Mesenchymal stem cell (in vitro differentiated cells and primary cell): ENCODE results near the gene COASY.

Source experiments
- DNase-seq: peaks from one replicate; pipeline ENCODE4 v3.0.0-alpha.2; 2013
- H2AFZ ChIP-seq: one replicate; pipeline ENCODE4 v1.6.1; 2013; ENCODE audit warnings: low read depth, mild to moderate bottlenecking, control low read depth, inconsistent platforms, low read length, moderate library complexity
- H2AK5ac ChIP-seq: 2 replicates; pipeline ENCODE4 v1.6.1; 2013; ENCODE audit warnings: low read length, moderate library complexity, mild to moderate bottlenecking, inconsistent platforms; ENCODE audit not compliant: severe bottlenecking
- H2BK120ac ChIP-seq: one replicate; pipeline ENCODE4 v1.6.1; 2013; ENCODE audit warnings: low read depth, mild to moderate bottlenecking, inconsistent platforms, low read length, moderate library complexity
- H2BK12ac ChIP-seq, 2 experiments: one replicate each; pipeline ENCODE4 v1.6.1; 2013; ENCODE audit warnings: inconsistent platforms in 2 of 2, low read length in 2 of 2, mild to moderate bottlenecking in 2 of 2, moderate library complexity in 2 of 2, control low read depth in 1 of 2
- H2BK15ac ChIP-seq: one replicate; pipeline ENCODE4 v1.6.1; 2013; ENCODE audit warnings: mild to moderate bottlenecking, low read depth, inconsistent platforms; ENCODE audit not compliant: poor library complexity, severe bottlenecking
- H2BK5ac ChIP-seq: 2 replicates; pipeline ENCODE4 v1.6.1; 2013; ENCODE audit warnings: low read depth, mild to moderate bottlenecking, low read length, control low read depth, inconsistent platforms; ENCODE audit not compliant: poor library complexity, severe bottlenecking
- H3K14ac ChIP-seq, 2 experiments: one replicate each; pipeline ENCODE4 v1.6.1; 2013; ENCODE audit warnings: inconsistent platforms in 2 of 2, low read length in 2 of 2, control low read depth in 1 of 2, mild to moderate bottlenecking in 1 of 2, moderate library complexity in 1 of 2
- H3K18ac ChIP-seq, 2 experiments: one replicate each; pipeline ENCODE4 v1.6.1; 2013; ENCODE audit warnings: inconsistent platforms in 2 of 2, low read length in 2 of 2, control low read depth in 1 of 2, low read depth in 1 of 2, mild to moderate bottlenecking in 1 of 2
- H3K23ac ChIP-seq, 2 experiments: one replicate each; pipeline ENCODE4 v1.6.1; 2013; ENCODE audit warnings: inconsistent platforms in 2 of 2, low read length in 2 of 2, mild to moderate bottlenecking in 2 of 2, moderate library complexity in 2 of 2, control low read depth in 1 of 2
- H3K27ac ChIP-seq: 2 replicates; pipeline ENCODE4 v1.5.1; 2013; ENCODE audit warnings: mild to moderate bottlenecking, moderate library complexity, low read length, control low read depth, inconsistent platforms; ENCODE audit not compliant: poor library complexity, severe bottlenecking
- H3K27me3 ChIP-seq, 2 experiments: 2 replicates each; pipeline versions ENCODE4 v1.6.1 to v1.7.0; 2013; ENCODE audit warnings: low read length in 2 of 2, mild to moderate bottlenecking in 2 of 2, moderate library complexity in 2 of 2, control low read depth in 1 of 2, inconsistent platforms in 1 of 2; ENCODE audit not compliant: control insufficient read depth in 1 of 2, insufficient read depth in 1 of 2
- H3K36me3 ChIP-seq, 2 experiments: 2 replicates each; pipeline versions ENCODE4 v1.6.1 to v1.7.0; 2013; ENCODE audit warnings: low read length in 2 of 2, control low read depth in 1 of 2, inconsistent platforms in 1 of 2, low read depth in 1 of 2, mild to moderate bottlenecking in 1 of 2; ENCODE audit not compliant: insufficient read depth in 2 of 2, control insufficient read depth in 1 of 2
- H3K4ac ChIP-seq, 2 experiments: one replicate each; pipeline ENCODE4 v1.6.1; 2013; ENCODE audit warnings: inconsistent platforms in 2 of 2, low read length in 2 of 2, mild to moderate bottlenecking in 2 of 2, moderate library complexity in 2 of 2, control low read depth in 1 of 2, low read depth in 1 of 2
- H3K4me1 ChIP-seq: 2 replicates; pipeline ENCODE4 v1.6.1; 2013; ENCODE audit warnings: low read depth, low read length, control low read depth; ENCODE audit not compliant: control insufficient read depth, insufficient read depth
- H3K4me2 ChIP-seq: 2 replicates; pipeline ENCODE4 v1.6.1; 2013; ENCODE audit warnings: low read length, mild to moderate bottlenecking, inconsistent platforms; ENCODE audit not compliant: poor library complexity, severe bottlenecking
- H3K4me3 ChIP-seq, 2 experiments: 2 replicates each; pipeline versions ENCODE4 v1.5.1 to v1.7.0; 2013; ENCODE audit warnings: low read length in 2 of 2, mild to moderate bottlenecking in 2 of 2, control low read depth in 1 of 2, low read depth in 1 of 2; ENCODE audit not compliant: insufficient read depth in 1 of 2
- H3K79me1 ChIP-seq: replicated peaks from 2 replicates; pipeline ENCODE4 v1.6.1; 2013; ENCODE audit warnings: mild to moderate bottlenecking, control low read depth, low read length, inconsistent platforms; ENCODE audit not compliant: poor library complexity, severe bottlenecking
- H3K9ac ChIP-seq: 2 replicates; pipeline ENCODE4 v1.7.0; 2013; ENCODE audit warnings: mild to moderate bottlenecking, low read length, moderate library complexity
- H3K9me3 ChIP-seq: 2 replicates; pipeline ENCODE4 v1.7.0; 2013; ENCODE audit warnings: mild to moderate bottlenecking, low read length; ENCODE audit not compliant: control insufficient read depth
- H4K8ac ChIP-seq: one replicate; pipeline ENCODE4 v1.6.1; 2013; ENCODE audit warnings: inconsistent platforms, mild to moderate bottlenecking, low read length, moderate library complexity
- H4K91ac ChIP-seq: one replicate; pipeline ENCODE4 v1.6.1; 2013; ENCODE audit warnings: mild to moderate bottlenecking, low read length, inconsistent platforms
- WGBS: methylation state at CpG from one replicate; pipeline ENCODE4 v1.1.7; 2013; ENCODE audit warnings: mixed read lengths; 5-methylcytosine and 5-hydroxymethylcytosine counted together

The COASY gene

DNA sequence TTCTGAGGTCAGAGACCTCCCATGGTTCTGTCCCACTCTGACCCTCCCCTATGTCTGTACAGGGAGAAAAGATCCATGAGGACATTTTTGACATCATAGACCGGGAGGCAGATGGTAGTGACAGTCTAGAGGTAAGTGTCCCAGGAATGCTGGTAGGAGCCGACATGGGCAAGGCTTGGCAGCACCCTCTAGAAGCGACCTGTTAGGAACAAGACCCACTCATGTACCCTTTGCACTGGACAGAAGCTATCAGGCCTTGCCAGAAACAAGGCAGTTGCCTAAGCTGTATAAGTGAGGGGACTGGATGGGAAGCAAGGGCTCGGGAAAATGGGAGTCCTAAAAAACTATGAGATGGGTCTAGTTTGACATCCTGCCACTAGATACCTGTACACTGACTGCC, 50.1 kb downstream of the COASY start:
- H2AFZ ChIP-seq: no peak overlapping the region
- no peak overlapping the region for H4K91ac ChIP-seq
- H2BK15ac ChIP-seq: no peak overlapping the region
- no peak overlapping the region for H3K4me2 ChIP-seq
- H2BK12ac ChIP-seq: no peak overlapping the region
- no peak overlapping the region for H3K4ac ChIP-seq
- DNase-seq: no peak
- H4K8ac ChIP-seq: no peak overlapping the region
- peaks cover 39 to 45% of the 10 kb centered on the region in 2 experiments for H3K36me3 ChIP-seq
- WGBS: 93% methylated on average over 4 of the region's 4 CpGs
- peaks cover 9% of the 10 kb centered on the region for H3K4me1 ChIP-seq
- H2AK5ac ChIP-seq: no peak overlapping the region
- peaks cover 17% of the 10 kb centered on the region for H3K79me1 ChIP-seq
- H2BK5ac ChIP-seq: no peak overlapping the region
- H3K27ac ChIP-seq: no peak overlapping the region
- no peak overlapping the region for H3K18ac ChIP-seq
- H3K4me3 ChIP-seq: no peak overlapping the region
- no peak overlapping the region for H3K14ac ChIP-seq
- no peaks in the 10 kb centered on the region for H3K27me3 ChIP-seq
- no peaks in the 10 kb centered on the region for H3K9me3 ChIP-seq
- no peak overlapping the region for H3K9ac ChIP-seq
- H3K23ac ChIP-seq: no peak overlapping the region
- no peak overlapping the region for H2BK120ac ChIP-seq

DNA sequence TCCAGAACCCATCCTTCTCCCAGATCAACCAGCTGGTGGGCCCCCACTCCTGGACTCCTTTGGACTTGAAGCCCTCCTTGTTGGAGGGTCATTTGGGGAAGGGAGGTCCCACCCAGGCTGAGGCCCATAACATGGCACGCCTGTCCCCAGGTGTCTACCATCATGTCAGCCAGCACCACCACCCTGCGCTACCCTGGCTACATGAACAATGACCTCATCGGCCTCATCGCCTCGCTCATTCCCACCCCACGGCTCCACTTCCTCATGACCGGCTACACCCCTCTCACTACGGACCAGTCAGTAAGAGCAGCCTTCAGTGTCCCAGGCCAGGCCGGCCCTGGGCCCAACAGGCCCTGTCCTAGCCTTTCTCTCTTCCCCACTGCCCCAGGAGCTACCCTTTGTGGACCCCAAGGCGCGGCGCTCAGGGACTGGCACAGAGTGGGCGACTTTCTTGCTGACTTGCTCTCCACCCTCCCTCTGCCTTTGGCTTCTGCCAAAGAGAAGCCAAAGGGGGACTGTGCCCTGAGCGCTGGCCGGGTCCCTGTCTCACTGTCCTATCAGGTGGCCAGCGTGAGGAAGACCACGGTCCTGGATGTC, 51.8 kb downstream of the COASY start:
- H2BK15ac ChIP-seq: no peak overlapping the region
- H3K18ac ChIP-seq: no peak overlapping the region
- H3K4me3 ChIP-seq: no peak overlapping the region
- H4K91ac ChIP-seq: no peak overlapping the region
- H3K36me3 ChIP-seq: peaks cover 39 to 45% of the 10 kb centered on the region in 2 experiments
- no peak overlapping the region for H3K14ac ChIP-seq
- H3K9me3 ChIP-seq: no peaks in the 10 kb centered on the region
- no peak overlapping the region for H4K8ac ChIP-seq
- no peak overlapping the region for H2BK12ac ChIP-seq
- no peak overlapping the region for H3K27ac ChIP-seq
- WGBS: 98% methylated on average over 15 of the region's 17 CpGs
- no peak overlapping the region for H2AFZ ChIP-seq
- H3K23ac ChIP-seq: no peak overlapping the region
- no peak overlapping the region for H2AK5ac ChIP-seq
- H3K4me1 ChIP-seq: peaks cover 14% of the 10 kb centered on the region
- H3K4me2 ChIP-seq: no peak overlapping the region
- H2BK120ac ChIP-seq: no peak overlapping the region
- no peak for DNase-seq
- no peak overlapping the region for H3K9ac ChIP-seq
- H3K27me3 ChIP-seq: no peaks in the 10 kb centered on the region
- H3K4ac ChIP-seq: no peak overlapping the region
- H2BK5ac ChIP-seq: no peak overlapping the region
- peaks cover 17% of the 10 kb centered on the region for H3K79me1 ChIP-seq
